Progenitor cell of endocrine pancreas (in vitro differentiated cells): ENCODE measurements around the gene FPR2. TPM values are rescaled to one million over a fixed set of nuclear protein-coding genes. Genes with fewer than 3 reads are reported as not detected.
"Not testable (repeated sequence)": the region's sequence is repeated elsewhere in the genome, so short reads cannot be mapped to it uniquely, and the experiment has no call there.

Source experiments
- DNase-seq: peaks from one replicate; pipeline ENCODE4 v3.0.0; 2021; ENCODE audit warnings: low spot score; ENCODE audit not compliant: unreplicated experiment
- H3K27ac Mint-ChIP-seq: 2 replicates; pipeline ENCODE4 v1.8.0; 2021; ENCODE audit warnings: mild to moderate bottlenecking, moderate library complexity, mixed read lengths
- H3K27me3 Mint-ChIP-seq: 2 replicates; pipeline ENCODE4 v1.8.0; 2021; ENCODE audit warnings: mixed read lengths
- H3K36me3 Mint-ChIP-seq: 2 replicates; pipeline ENCODE4 v1.8.0; 2022; ENCODE audit warnings: mixed read lengths; ENCODE audit not compliant: insufficient read depth
- H3K4me1 Mint-ChIP-seq: 2 replicates; pipeline ENCODE4 v1.8.0; 2021; ENCODE audit warnings: low read depth, mixed read lengths
- H3K4me3 Mint-ChIP-seq: 2 replicates; pipeline ENCODE4 v1.8.0; 2021; ENCODE audit warnings: low read depth, mild to moderate bottlenecking, moderate library complexity, mixed read lengths
- H3K9me3 Mint-ChIP-seq: 2 replicates; pipeline ENCODE4 v1.8.0; 2021; ENCODE audit warnings: low read depth, mixed read lengths
- total RNA-seq: library from RNA; stranded (reverse); gene quantifications from 2 replicates; pipeline ENCODE4 v1.2.1, GENCODE V29; 2021
- TF ChIP-seq, protein P1 (sequence below): fragments of 200-600 bp; sonication (generic); IDR thresholded peaks from one replicate; pipeline ENCODE4 v1.5.0; 2021; ENCODE audit warnings: antibody characterized with exemption, mild to moderate bottlenecking; ENCODE audit not compliant: unreplicated experiment

Gene FPR2
- total RNA-seq, 1 donor from 2014 or later = not detected

DNA sequence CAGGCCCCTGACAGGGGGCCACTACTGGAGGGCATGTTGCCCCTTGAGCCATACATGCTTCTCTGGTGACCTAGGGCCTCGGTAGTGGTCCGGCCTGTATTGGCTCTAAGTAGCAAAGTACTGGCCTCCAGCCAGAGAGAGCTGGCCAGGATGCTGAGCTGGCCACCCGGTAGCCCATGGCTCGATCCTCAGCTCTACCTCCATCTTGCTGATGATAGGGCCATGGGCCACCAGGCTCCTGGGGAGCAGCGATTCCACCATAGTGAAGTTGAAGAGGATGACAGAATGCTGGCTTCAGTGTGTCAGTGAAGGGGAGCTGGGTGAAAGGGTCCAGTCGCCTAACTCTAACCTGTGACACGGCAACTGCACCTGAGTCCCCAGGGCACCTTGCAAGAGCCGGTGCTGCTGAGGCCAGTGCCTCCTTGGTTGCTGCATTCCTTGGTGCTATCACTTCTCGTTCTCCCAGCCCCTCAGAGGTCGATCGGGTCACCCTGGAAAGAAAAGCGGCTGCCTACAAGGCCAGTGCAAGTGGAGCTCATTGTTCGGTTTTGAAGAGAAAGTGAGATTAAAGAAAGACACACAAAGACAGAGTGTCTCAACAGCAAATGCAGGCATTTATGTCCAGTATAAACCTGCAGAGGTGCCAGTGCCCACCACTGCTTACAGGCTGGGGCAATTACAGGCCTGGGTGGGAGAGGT is 38.9 kb downstream of the FPR2 start:
- Mint-ChIP-seq H3K4me1 (no peaks in the 10 kb centered on the region), H3K27ac (no peak overlapping the region), H3K4me3 (no peak overlapping the region), H3K36me3 (peaks cover 2% of the 10 kb centered on the region), H3K27me3 (no peaks in the 10 kb centered on the region), H3K9me3 (peaks cover 27% of the 10 kb centered on the region)
- TF ChIP-seq, protein P1, sequence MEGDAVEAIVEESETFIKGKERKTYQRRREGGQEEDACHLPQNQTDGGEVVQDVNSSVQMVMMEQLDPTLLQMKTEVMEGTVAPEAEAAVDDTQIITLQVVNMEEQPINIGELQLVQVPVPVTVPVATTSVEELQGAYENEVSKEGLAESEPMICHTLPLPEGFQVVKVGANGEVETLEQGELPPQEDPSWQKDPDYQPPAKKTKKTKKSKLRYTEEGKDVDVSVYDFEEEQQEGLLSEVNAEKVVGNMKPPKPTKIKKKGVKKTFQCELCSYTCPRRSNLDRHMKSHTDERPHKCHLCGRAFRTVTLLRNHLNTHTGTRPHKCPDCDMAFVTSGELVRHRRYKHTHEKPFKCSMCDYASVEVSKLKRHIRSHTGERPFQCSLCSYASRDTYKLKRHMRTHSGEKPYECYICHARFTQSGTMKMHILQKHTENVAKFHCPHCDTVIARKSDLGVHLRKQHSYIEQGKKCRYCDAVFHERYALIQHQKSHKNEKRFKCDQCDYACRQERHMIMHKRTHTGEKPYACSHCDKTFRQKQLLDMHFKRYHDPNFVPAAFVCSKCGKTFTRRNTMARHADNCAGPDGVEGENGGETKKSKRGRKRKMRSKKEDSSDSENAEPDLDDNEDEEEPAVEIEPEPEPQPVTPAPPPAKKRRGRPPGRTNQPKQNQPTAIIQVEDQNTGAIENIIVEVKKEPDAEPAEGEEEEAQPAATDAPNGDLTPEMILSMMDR = no peak
- no peak for DNase-seq

DNA sequence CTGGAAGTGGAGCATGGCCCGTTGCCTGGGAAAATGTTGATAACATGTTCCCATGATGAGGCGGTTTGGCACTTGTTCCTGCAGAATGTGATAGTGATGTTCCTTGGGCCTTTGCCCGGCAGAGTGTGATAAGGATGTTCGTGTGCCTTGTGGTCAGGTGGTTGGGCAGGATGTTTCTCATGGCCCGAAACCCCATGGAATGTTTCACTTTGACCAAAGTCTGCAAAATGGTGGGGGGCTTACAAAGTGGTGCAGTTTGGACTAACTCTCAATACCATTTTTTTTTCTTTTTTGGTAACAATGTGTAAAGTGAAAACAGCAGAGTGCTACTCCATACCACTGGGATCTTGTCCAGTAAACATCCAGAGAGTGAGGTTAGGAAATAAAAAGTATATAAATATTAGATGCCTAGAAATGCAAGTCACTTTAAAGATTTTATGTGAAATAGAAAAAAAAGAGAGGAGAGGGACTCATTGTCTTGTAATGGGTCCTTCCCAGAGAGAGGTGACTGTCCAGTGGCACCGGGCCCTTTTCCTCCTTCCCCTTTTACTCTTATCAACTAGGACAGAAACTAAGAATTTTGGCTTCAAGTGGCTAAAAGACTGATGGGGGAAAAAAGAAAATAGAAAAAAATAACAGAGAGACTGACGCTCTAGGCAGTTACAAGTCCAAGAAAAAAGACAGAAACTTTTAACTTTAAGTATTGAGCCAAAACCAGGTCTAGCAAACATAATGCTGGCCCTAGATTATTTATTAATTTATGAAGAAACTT is 39.7 kb downstream of the FPR2 start:
- Mint-ChIP-seq H3K9me3 (peaks cover 27% of the 10 kb centered on the region), H3K27ac (no peak overlapping the region), H3K4me1 (no peaks in the 10 kb centered on the region), H3K27me3 (no peaks in the 10 kb centered on the region), H3K4me3 (no peak overlapping the region), H3K36me3 (peaks cover 2% of the 10 kb centered on the region)
- DNase-seq = no peak
- TF ChIP-seq, protein P1 = no peak

DNA sequence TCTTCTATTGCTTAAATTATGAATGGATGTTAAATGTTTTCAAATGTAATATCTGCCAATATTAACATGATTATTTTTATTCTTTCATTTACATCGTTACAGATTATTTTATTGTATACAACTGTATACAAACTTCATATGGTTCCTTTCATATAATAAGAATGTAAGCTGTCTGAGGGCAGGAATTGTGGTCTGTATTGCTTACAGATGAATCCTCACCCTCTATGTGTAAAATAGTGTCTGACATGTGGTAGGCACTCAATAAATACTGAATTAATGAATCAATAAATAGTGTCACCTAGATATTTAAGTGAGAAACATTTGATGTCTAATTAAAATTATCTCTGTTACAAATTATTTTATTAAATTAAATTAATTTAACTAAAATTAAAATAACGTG is 41.8 kb downstream of the FPR2 start:
- no peak overlapping the region for H3K4me3 Mint-ChIP-seq
- H3K9me3 Mint-ChIP-seq = peaks cover 22% of the 10 kb centered on the region
- no peak for DNase-seq
- H3K4me1 Mint-ChIP-seq = no peaks in the 10 kb centered on the region
- H3K27ac Mint-ChIP-seq = no peak overlapping the region
- TF ChIP-seq, protein P1 = no peak
- H3K36me3 Mint-ChIP-seq = peaks cover 2% of the 10 kb centered on the region
- H3K27me3 Mint-ChIP-seq = no peaks in the 10 kb centered on the region

DNA sequence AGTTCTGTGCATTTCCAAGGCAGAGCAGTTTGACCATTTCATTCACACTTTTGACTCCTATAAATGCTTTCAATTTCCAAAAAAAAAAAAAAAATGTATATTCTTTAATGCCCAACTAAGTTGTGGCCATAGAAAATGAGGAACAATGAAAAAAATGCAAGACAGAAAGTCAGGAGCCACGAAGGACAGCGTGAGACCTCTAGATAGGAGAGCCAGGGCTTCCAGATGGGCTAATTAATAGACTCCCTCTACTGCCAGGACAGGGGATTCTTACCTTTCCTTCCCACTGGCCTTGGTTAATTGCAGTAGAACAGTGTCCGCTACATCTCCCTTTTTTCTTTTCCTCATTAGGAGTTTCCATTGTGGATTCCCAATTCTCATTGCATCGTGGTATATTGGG is 42.5 kb downstream of the FPR2 start:
- TF ChIP-seq, protein P1 = no peak
- H3K4me3 Mint-ChIP-seq = no peak overlapping the region
- H3K36me3 Mint-ChIP-seq = peaks cover 2% of the 10 kb centered on the region
- no peak overlapping the region for H3K27ac Mint-ChIP-seq
- H3K4me1 Mint-ChIP-seq = no peaks in the 10 kb centered on the region
- DNase-seq = no peak
- H3K27me3 Mint-ChIP-seq = no peaks in the 10 kb centered on the region
- peaks cover 23% of the 10 kb centered on the region for H3K9me3 Mint-ChIP-seq

DNA sequence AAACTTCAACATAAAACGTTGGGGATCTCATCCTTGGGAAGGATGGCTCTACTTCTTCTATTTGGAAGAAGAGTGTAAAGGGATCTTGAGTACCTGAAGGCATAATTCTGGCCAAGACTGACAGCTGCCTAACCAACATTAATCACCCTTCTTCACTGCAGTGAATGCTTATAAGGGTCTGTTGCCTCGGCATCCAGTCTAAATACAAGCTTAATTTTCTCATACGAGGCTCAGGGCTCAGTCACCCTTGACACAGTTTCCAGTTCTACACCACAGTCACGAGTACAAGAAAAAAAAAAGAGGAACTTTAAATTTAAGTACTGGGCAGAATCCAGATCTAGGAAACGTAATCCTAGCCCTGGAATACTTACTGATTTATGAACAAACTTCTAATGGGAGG is 43.0 kb downstream of the FPR2 start:
- TF ChIP-seq, protein P1 = no peak
- H3K36me3 Mint-ChIP-seq = peaks cover 2% of the 10 kb centered on the region
- no peak overlapping the region for H3K4me3 Mint-ChIP-seq
- H3K27me3 Mint-ChIP-seq = no peaks in the 10 kb centered on the region
- no peak for DNase-seq
- H3K4me1 Mint-ChIP-seq = no peaks in the 10 kb centered on the region
- H3K27ac Mint-ChIP-seq = no peak overlapping the region
- H3K9me3 Mint-ChIP-seq = peaks cover 23% of the 10 kb centered on the region

DNA sequence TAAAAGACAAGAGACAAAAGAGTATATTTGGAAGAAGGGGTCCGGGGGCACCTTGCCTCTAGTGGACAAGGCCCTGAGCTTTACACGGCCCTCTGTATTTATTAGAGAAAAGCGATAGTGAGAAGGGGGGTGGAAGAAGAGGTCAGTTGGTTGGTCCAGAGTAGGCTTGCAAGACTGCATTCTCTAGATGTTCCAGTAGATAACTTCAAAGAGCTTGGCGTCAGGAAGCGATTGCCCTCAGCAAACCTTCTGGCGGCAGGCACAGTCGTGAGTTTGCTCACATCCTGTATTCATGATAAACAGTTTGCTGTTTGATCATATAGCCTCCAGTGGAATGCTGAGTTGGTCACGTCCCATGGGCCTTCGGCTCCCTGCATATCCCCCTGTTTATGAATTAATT is 43.8 kb downstream of the FPR2 start:
- H3K4me3 Mint-ChIP-seq, H3K36me3 Mint-ChIP-seq, H3K4me1 Mint-ChIP-seq, H3K27me3 Mint-ChIP-seq, H3K27ac Mint-ChIP-seq, DNase-seq: not testable (repeated sequence)
- peaks cover 21% of the 10 kb centered on the region for H3K9me3 Mint-ChIP-seq

DNA sequence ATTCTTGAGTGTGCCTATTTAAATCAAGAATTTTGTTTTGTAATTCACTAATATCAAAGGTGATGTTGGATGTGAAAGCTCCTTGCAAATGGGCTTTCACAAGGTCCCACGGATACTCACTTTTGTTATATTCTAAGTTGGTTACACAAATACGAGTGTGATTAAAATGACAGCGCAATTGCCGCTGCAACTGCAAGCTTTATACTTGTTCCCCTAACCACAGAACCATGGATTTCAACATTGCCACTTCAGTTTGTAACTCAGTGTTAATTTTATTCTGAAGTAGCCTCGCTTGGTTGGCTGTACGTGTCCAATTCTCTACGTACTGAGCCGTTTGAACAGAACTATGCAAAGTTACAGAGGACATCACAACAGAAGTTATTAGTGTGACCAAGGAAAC is 44.4 kb downstream of the FPR2 start:
- H3K27ac Mint-ChIP-seq, H3K27me3 Mint-ChIP-seq, DNase-seq, H3K4me1 Mint-ChIP-seq, H3K4me3 Mint-ChIP-seq, H3K36me3 Mint-ChIP-seq: not testable (repeated sequence)
- peaks cover 19% of the 10 kb centered on the region for H3K9me3 Mint-ChIP-seq

DNA sequence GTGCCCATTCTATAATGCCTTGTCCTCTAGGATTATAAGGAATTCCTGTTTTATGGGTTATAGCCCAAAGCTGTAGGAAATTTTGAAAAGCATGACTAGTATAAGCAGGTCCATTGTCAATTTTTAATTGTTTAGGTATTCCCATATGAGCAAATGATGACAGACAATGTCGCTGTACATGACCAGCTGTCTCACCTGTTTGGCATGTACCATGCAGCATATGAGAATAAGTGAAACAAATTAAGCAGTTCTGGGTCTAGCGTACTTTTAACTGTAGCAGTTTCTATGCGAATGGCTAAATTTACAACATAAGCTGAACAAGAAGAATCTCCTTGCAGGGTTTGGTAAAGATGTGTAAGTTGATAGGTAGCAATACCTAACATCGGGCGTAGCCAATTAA is 45.6 kb downstream of the FPR2 start:
- H3K4me1 Mint-ChIP-seq, H3K27me3 Mint-ChIP-seq, H3K36me3 Mint-ChIP-seq, DNase-seq, H3K4me3 Mint-ChIP-seq, H3K27ac Mint-ChIP-seq: not testable (repeated sequence)
- peaks cover 26% of the 10 kb centered on the region for H3K9me3 Mint-ChIP-seq
